Pancreas (tissue), 10 donors: Measurements from ENCODE around the gene LDLRAD4. TPM values are rescaled to one million over a fixed set of nuclear protein-coding genes. Genes with fewer than 3 reads are reported as not detected.

Experiments used
- ATAC-seq, 4 donors: fragments of 200-7000 bp; cut with Tn5 transposase; one replicate each; pipeline versions ENCODE4 v1.8.0 to v1.9.1; 2020; ENCODE audit warnings: mild to moderate bottlenecking in 4 of 4, moderate library complexity in 4 of 4
- DNase-seq, 6 donors: peaks; one replicate each; pipeline ENCODE4 v3.0.0-alpha.2; 2020
- FAIRE-seq: peaks from 2 replicates; lab custom pipeline; 2012; peaks lifted over from hg19 to GRCh38; lab: Jason Lieb, UNC
- H3K27ac ChIP-seq, 4 donors: fragments of 200-600 bp; sonication (generic); 1 replicate in 3 of 4; 2 replicates in 1 of 4; pipeline versions ENCODE4 v1.5.0 to v1.8.0; 2020
- H3K27me3 ChIP-seq, 4 donors: fragments of 200-600 bp; one replicate each; pipeline ENCODE4 v1.8.0; 2021
- H3K36me3 ChIP-seq, 3 donors: fragments of 200-600 bp; sonication (generic) in 1 of 3; one replicate each; pipeline versions ENCODE4 v1.5.0 to v1.8.0; 2020 to 2021
- H3K4me1 ChIP-seq, 3 donors: fragments of 200-600 bp; one replicate each; pipeline ENCODE4 v1.8.0; 2021
- H3K4me3 ChIP-seq, 4 donors: fragments of 200-600 bp; sonication (generic) in 2 of 4; one replicate each; pipeline versions ENCODE4 v1.5.0 to v1.8.0; 2020 to 2021
- H3K9me3 ChIP-seq, 4 donors: fragments of 200-600 bp; one replicate each; pipeline ENCODE4 v1.8.0; 2021
- WGBS, 2 donors: extraction: QIAGEN DNeasy Blood & Tissue Kit; methylation state at CpG; one replicate each; pipeline ENCODE4 v1.1.7; 2013; 5-methylcytosine and 5-hydroxymethylcytosine counted together
- intact Hi-C, 3 donors: fragments of 100-400 bp; cut with DNase I; formaldehyde crosslinking; loops; one replicate each; pipeline versions ENCODE4 v1.11.1 to v1.14.2; 2022
- polyA plus RNA-seq, 2 donors: library from polyadenylated mRNA; stranded (reverse); fragments of 200-250 nt; gene quantifications; one replicate each; pipeline ENCODE4 v1.2.3, GENCODE V29; 2013
- total RNA-seq, 6 donors: library from RNA; stranded (reverse); fragmentation: NEBNext Ultra II Directional in 4 of 6; extraction: Animal tissue kit (Norgen Biotek cat#: 25700) in 4 of 6; gene quantifications; one replicate each; pipeline versions ENCODE4 v1.2.1 to v1.2.4, GENCODE V29; 2021 to 2023
- TF ChIP-seq, protein P1 (sequence below), 4 donors: fragments of 200-600 bp; sonication (generic) in 3 of 4; IDR thresholded peaks; one replicate each; pipeline versions ENCODE4 v1.5.0 to v1.8.0; 2021; ENCODE audit warnings: antibody characterized with exemption in 4 of 4
- donor health status: healthy with polysubstance abuse.
- donor health status: DM: no; HTN: no; CAD: no; lungs with moderate emphysema.
- donor health status: DM: no; HTN: no; CAD: no.
- donor health status: control.
- donor health status: control.
- donor health status: Bipolar disorder and iron deficiency.
- donor health status: DM: yes; HTN: yes; CAD: no.
- donor health status: DM: no; HTN: no; CAD: no.
- donor health status: DM: no; HTN: no; CAD: no.
- donor health status: DM: yes; HTN: yes; CAD: no.

LDLRAD4 gene
- total and polyA plus RNA-seq, 8 donors, result 2.5 to 21.8 (median 5.7) TPM

DNA sequence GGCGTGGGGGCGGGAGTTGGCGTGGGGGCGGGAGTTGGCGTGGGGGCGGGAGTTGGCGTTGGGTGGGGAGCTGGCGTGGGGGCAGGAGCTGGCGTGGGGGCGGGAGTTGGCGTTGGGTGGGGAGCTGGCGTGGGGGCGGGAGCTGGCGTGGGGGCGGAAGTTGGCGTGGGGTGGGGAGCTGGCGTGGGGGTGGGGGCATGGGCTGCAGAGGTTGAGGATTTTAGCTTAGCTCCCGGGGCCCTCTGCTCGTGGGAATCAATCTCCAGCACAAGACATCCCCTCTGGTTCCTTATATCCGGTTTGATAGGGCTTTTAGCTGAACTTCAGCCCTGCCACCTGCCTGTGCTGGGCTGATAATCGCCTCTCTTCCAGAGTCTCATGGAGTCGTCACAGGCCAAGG lies 177.0 kb downstream of the LDLRAD4 start:
- 88 to 91% methylated on average over 20 to 22 of the region's 22 CpGs for WGBS, 2 donors
- FAIRE-seq (no peak), DNase-seq (no peak), ATAC-seq (no peak)
- Histone ChIP-seq H3K27me3 (no peaks in the 10 kb centered on the region), H3K27ac (no peak overlapping the region), H3K36me3 (no peaks in the 10 kb centered on the region), H3K9me3 (no peaks in the 10 kb centered on the region), H3K4me3 (no peak overlapping the region), H3K4me1 (no peaks in the 10 kb centered on the region)
- TF ChIP-seq, protein P1, sequence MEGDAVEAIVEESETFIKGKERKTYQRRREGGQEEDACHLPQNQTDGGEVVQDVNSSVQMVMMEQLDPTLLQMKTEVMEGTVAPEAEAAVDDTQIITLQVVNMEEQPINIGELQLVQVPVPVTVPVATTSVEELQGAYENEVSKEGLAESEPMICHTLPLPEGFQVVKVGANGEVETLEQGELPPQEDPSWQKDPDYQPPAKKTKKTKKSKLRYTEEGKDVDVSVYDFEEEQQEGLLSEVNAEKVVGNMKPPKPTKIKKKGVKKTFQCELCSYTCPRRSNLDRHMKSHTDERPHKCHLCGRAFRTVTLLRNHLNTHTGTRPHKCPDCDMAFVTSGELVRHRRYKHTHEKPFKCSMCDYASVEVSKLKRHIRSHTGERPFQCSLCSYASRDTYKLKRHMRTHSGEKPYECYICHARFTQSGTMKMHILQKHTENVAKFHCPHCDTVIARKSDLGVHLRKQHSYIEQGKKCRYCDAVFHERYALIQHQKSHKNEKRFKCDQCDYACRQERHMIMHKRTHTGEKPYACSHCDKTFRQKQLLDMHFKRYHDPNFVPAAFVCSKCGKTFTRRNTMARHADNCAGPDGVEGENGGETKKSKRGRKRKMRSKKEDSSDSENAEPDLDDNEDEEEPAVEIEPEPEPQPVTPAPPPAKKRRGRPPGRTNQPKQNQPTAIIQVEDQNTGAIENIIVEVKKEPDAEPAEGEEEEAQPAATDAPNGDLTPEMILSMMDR (IDR thresholded peaks at IDR 0.05), result no peak
- intact Hi-C loops, result no loop called here

DNA sequence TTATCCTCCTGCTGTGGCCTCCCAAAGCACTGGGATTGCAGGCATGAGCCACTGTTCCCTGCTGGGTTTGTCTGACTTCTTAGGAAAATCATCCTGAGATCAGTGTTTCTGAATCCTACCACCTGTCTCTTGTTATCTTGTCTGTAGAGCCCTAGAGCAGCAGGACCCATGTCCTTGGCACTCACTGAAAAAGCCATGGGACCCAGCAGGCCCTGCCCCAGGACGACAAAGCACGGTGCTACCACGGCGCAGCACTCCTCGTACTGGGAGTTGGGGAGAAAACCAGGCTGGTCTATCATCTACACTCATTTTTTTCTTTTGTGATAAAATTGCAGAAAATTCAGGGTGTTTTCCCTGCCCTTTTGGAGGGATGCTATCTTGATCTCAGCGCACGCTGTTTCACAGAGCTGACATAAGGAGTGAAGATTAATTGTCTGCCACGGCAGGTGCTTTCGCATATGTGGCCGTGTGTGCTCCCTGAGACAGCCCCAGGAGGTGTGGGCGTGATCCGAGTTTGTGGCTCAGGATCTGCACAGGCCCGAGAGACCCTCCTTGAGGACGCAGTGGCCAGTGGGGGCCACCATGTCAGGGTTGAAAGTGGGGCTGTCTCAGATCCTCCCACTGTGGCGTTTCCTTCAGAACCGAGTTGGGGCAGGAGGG lies 179.1 kb downstream of the LDLRAD4 start:
- DNase-seq (no peak), FAIRE-seq (no peak), ATAC-seq (no peak)
- Histone ChIP-seq H3K4me3 (no peak overlapping the region), H3K9me3 (no peaks in the 10 kb centered on the region), H3K27me3 (no peaks in the 10 kb centered on the region), H3K36me3 (no peaks in the 10 kb centered on the region), H3K27ac (no peak overlapping the region), H3K4me1 (no peaks in the 10 kb centered on the region)
- TF ChIP-seq, protein P1 (IDR thresholded peaks at IDR 0.05), result no peak
- intact Hi-C loops, result no loop called here
- WGBS, 2 donors, result 57 to 73% methylated on average over 16 of the region's 16 CpGs

DNA sequence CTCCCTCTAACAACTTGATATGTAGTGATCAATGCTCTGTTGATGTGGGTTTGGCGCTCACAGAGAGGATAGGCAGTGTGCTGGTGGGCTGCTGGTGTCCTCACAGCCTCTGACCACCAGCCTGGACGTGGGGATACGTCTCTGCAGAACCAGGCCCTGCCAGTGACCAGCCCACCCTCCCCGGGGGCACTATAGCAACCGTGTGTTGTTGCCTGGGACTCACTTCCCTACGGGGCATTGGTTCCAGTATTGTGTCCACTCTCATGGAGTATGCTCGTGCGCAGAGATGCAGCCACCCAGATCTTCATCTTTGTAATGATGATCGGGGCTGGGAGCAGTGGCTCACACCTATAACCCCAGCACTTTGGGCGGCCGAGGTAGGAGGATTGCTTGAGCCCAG lies 180.1 kb downstream of the LDLRAD4 start:
- WGBS, 2 donors, result 80% methylated on average over 11 of the region's 11 CpGs
- TF ChIP-seq, protein P1 (IDR thresholded peaks at IDR 0.05), result no peak
- no peaks in the 10 kb centered on the region for H3K9me3 ChIP-seq
- no peaks in the 10 kb centered on the region for H3K4me1 ChIP-seq
- H3K4me3 ChIP-seq, result no peak overlapping the region
- no peaks in the 10 kb centered on the region for H3K36me3 ChIP-seq
- H3K27me3 ChIP-seq, result no peaks in the 10 kb centered on the region
- ATAC-seq (no peak), DNase-seq (no peak), FAIRE-seq (no peak)
- intact Hi-C loops, result no loop called here
- no peak overlapping the region for H3K27ac ChIP-seq

DNA sequence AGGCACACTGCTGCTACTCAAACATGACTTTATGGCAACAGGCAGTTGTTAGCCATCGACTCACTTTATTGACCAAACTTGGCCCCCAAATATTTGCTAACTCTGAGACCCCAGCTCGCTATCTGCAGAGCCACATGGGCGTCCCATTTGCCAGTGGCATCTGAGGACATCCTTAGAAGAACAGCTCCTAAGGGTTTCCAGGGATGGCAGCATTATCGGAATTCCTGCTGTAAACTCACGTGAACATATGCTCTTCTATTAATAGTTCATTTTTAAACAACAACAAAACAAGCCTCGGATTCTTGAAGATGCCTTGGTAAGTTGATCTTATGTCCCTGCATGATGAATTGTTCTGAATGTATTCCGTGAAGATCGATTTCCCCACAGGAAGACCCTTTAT lies 181.0 kb downstream of the LDLRAD4 start:
- intact Hi-C loops, result no loop called here
- DNase-seq, result no peak
- no peaks in the 10 kb centered on the region for H3K9me3 ChIP-seq
- H3K27ac ChIP-seq, result no peak overlapping the region
- ATAC-seq, result no peak
- WGBS, 2 donors, result 66% methylated on average over 8 of the region's 8 CpGs
- H3K36me3 ChIP-seq, result no peaks in the 10 kb centered on the region
- no peak for FAIRE-seq
- no peaks in the 10 kb centered on the region for H3K4me1 ChIP-seq
- TF ChIP-seq, protein P1 (IDR thresholded peaks at IDR 0.05), result no peak
- no peaks in the 10 kb centered on the region for H3K27me3 ChIP-seq
- H3K4me3 ChIP-seq, result no peak overlapping the region

DNA sequence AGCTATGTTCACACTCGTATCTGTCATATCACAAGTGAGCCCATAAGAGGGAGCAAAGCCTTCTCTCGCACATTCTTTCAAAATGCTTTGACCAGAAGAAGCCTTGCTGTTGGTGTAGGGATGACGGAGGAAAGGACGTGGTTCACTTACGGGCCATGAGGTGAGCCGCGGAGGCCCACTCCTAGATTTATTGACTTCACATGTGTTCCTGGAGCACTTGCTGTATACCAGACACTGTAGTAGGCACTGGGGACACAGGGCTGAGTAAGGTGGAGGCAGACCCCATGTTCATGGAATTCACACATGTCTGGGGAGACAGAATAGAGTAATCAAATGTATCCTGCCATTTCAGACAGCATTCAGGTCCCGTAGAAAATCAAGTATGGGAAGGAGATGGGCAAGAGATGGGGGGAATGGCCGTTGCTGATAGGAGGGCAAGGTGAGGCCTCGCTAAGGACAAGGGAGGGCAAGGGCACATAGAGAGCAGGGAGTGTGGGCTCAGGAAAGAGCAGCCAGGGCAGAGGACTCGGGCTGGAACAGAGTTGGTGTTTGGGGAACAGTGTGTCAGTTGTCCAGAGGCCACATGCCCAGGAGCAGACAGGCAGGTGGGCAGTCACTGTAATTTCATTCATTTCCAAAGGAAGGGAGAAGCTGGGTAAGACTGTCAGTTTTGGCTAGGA lies 182.2 kb downstream of the LDLRAD4 start:
- Histone ChIP-seq H3K4me3 (no peak overlapping the region), H3K27me3 (no peaks in the 10 kb centered on the region), H3K36me3 (no peaks in the 10 kb centered on the region), H3K27ac (no peak overlapping the region), H3K9me3 (no peaks in the 10 kb centered on the region), H3K4me1 (no peaks in the 10 kb centered on the region)
- TF ChIP-seq, protein P1 (IDR thresholded peaks at IDR 0.05), result no peak
- DNase-seq, result no peak
- WGBS, 2 donors, result 88 to 92% methylated on average over 11 of the region's 11 CpGs
- ATAC-seq, result no peak
- no peak for FAIRE-seq
- intact Hi-C loops, result no loop called here
